Astrocyte (in vitro differentiated cells and primary cell): Measurements from ENCODE around the gene BTBD16. TPM values are rescaled to one million over a fixed set of nuclear protein-coding genes. Genes with fewer than 3 reads are reported as not detected.

Experiments used
- DNase-seq: peaks from one replicate; pipeline ENCODE4 v3.0.0-alpha.2; 2010; ENCODE audit warnings: low read depth
- FAIRE-seq: peaks from 2 replicates; lab custom pipeline; 2011; peaks lifted over from hg19 to GRCh38; lab: Jason Lieb, UNC
- H2AFZ ChIP-seq: 2 replicates; pipeline ENCODE4 v1.6.0; 2012; ENCODE audit warnings: low read depth, low read length, inconsistent platforms
- H3K27ac ChIP-seq: 2 replicates; pipeline ENCODE4 v1.5.1; 2011; ENCODE audit warnings: low read depth, low read length, inconsistent platforms
- H3K27me3 ChIP-seq: 2 replicates; pipeline ENCODE4 v1.6.0; 2011; ENCODE audit warnings: low read length, inconsistent platforms; ENCODE audit not compliant: insufficient read depth
- H3K36me3 ChIP-seq: 2 replicates; pipeline ENCODE4 v1.5.1; 2011; ENCODE audit warnings: low read length, inconsistent platforms; ENCODE audit not compliant: insufficient read depth
- H3K4me1 ChIP-seq: 2 replicates; pipeline ENCODE4 v1.5.1; 2011; ENCODE audit warnings: low read length, inconsistent platforms; ENCODE audit not compliant: insufficient read depth
- H3K4me2 ChIP-seq: 2 replicates; pipeline ENCODE4 v1.6.0; 2012; ENCODE audit warnings: low read length, inconsistent platforms
- H3K4me3 ChIP-seq: 2 replicates; pipeline ENCODE4 v1.5.1; 2011; ENCODE audit warnings: low read depth, mild to moderate bottlenecking, low read length, inconsistent platforms; ENCODE audit not compliant: insufficient read depth
- H3K79me2 ChIP-seq: 2 replicates; pipeline ENCODE4 v1.6.0; 2012; ENCODE audit warnings: mild to moderate bottlenecking, low read length, inconsistent platforms; ENCODE audit not compliant: insufficient read depth
- H3K9ac ChIP-seq: 2 replicates; pipeline ENCODE4 v1.6.0; 2012; ENCODE audit warnings: mild to moderate bottlenecking, low read length, inconsistent platforms
- H3K9me3 ChIP-seq: 2 replicates; pipeline ENCODE4 v1.5.1; 2012; ENCODE audit warnings: low read depth, mild to moderate bottlenecking, low read length, inconsistent platforms; ENCODE audit not compliant: insufficient read depth
- H4K20me1 ChIP-seq: 2 replicates; pipeline ENCODE4 v1.6.0; 2012; ENCODE audit warnings: low read length, inconsistent platforms; ENCODE audit not compliant: insufficient read depth
- H3K27ac Mint-ChIP-seq: one replicate; pipeline ENCODE4 v1.8.0; 2021; ENCODE audit warnings: mild to moderate bottlenecking, mixed read lengths; ENCODE audit not compliant: unreplicated experiment
- H3K27me3 Mint-ChIP-seq: one replicate; pipeline ENCODE4 v1.8.0; 2021; ENCODE audit warnings: low read depth, mixed read lengths; ENCODE audit not compliant: unreplicated experiment
- H3K36me3 Mint-ChIP-seq: one replicate; pipeline ENCODE4 v1.8.0; 2021; ENCODE audit warnings: low read depth, mixed read lengths; ENCODE audit not compliant: unreplicated experiment
- H3K4me1 Mint-ChIP-seq: one replicate; pipeline ENCODE4 v1.8.0; 2021; ENCODE audit warnings: low read depth, mixed read lengths; ENCODE audit not compliant: unreplicated experiment
- H3K4me3 Mint-ChIP-seq: one replicate; pipeline ENCODE4 v1.8.0; 2021; ENCODE audit warnings: mild to moderate bottlenecking, moderate library complexity, mixed read lengths; ENCODE audit not compliant: unreplicated experiment
- H3K9me3 Mint-ChIP-seq: one replicate; pipeline ENCODE4 v1.8.0; 2021; ENCODE audit warnings: mild to moderate bottlenecking, mixed read lengths; ENCODE audit not compliant: unreplicated experiment
- EZH2 ChIP-seq: IDR thresholded peaks from 2 replicates; pipeline ENCODE4 v1.6.1; 2012; ENCODE audit warnings: mild to moderate bottlenecking, low read length, inconsistent platforms; ENCODE audit not compliant: insufficient read depth
- total RNA-seq: library from RNA; stranded (reverse); gene quantifications from 2 replicates; pipeline ENCODE4 v1.2.1, GENCODE V29; 2021
- TF ChIP-seq, protein P1 (sequence below): IDR thresholded peaks from 2 replicates; pipeline ENCODE4 v1.5.1; 2011; ENCODE audit warnings: low read depth, mild to moderate bottlenecking, inconsistent platforms, low read length, moderate library complexity; ENCODE audit not compliant: insufficient read depth

BTBD16 gene
- total RNA-seq, 1 donor from 2014 or later: not detected

DNA sequence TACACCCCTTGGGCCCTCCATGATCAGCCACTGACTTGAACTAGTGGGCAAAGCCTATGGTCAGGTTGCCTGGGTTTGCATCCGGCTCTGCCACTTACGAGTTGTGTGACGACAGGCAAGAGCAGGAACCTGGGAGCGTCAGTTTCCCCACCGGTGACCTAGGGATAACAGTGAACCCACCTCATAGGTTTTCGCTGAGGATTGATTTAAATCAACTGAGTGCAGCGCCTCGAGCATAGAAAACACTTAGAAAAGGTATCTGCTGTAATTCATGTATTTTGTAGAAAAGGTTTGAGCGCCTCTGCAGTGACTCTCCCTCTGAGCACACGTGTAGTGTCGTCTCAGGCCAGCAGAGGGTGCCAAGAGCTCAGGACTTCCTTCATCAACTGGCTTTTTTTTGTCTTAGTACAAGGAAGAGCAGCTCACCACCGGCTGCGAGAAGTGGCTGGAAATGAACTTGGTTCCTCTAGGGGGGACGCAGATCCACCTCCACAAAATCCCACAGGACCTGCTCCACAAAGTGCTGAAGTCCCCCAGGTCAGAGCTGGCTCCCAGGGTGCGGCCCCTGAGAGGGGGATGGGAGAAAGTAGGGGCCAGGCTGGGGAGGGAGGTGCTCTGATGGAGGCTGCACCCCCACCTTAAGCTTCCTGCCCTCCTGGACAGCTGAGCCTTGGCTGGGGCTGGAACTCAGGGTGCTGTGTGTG lies 27.7 kb downstream of the BTBD16 start:
- Histone ChIP-seq H3K27me3 (no peaks in the 10 kb centered on the region), H2AFZ (peak overlapping the region; percentile 61), H3K36me3 (no peaks in the 10 kb centered on the region), H3K9me3 (no peaks in the 10 kb centered on the region), H3K27ac (no peak overlapping the region), H3K79me2 (no peaks in the 10 kb centered on the region), H3K4me3 (no peak overlapping the region), H3K4me1 (peaks cover 13% of the 10 kb centered on the region), H3K9ac (peak overlapping the region; percentile 44), H4K20me1 (no peaks in the 10 kb centered on the region), H3K4me2 (peak overlapping the region; percentile 72)
- H3K4me1 Mint-ChIP-seq: peaks cover 10% of the 10 kb centered on the region
- TF ChIP-seq EZH2: no peak
- TF ChIP-seq, protein P1, sequence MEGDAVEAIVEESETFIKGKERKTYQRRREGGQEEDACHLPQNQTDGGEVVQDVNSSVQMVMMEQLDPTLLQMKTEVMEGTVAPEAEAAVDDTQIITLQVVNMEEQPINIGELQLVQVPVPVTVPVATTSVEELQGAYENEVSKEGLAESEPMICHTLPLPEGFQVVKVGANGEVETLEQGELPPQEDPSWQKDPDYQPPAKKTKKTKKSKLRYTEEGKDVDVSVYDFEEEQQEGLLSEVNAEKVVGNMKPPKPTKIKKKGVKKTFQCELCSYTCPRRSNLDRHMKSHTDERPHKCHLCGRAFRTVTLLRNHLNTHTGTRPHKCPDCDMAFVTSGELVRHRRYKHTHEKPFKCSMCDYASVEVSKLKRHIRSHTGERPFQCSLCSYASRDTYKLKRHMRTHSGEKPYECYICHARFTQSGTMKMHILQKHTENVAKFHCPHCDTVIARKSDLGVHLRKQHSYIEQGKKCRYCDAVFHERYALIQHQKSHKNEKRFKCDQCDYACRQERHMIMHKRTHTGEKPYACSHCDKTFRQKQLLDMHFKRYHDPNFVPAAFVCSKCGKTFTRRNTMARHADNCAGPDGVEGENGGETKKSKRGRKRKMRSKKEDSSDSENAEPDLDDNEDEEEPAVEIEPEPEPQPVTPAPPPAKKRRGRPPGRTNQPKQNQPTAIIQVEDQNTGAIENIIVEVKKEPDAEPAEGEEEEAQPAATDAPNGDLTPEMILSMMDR: peak; percentile 90
- peak; percentile 41 for FAIRE-seq
- H3K36me3 Mint-ChIP-seq: no peaks in the 10 kb centered on the region
- peaks cover 19% of the 10 kb centered on the region for H3K27me3 Mint-ChIP-seq
- H3K27ac Mint-ChIP-seq: no peak overlapping the region
- H3K9me3 Mint-ChIP-seq: peaks cover 3% of the 10 kb centered on the region
- DNase-seq: peak; percentile 40
- no peak overlapping the region for H3K4me3 Mint-ChIP-seq

DNA sequence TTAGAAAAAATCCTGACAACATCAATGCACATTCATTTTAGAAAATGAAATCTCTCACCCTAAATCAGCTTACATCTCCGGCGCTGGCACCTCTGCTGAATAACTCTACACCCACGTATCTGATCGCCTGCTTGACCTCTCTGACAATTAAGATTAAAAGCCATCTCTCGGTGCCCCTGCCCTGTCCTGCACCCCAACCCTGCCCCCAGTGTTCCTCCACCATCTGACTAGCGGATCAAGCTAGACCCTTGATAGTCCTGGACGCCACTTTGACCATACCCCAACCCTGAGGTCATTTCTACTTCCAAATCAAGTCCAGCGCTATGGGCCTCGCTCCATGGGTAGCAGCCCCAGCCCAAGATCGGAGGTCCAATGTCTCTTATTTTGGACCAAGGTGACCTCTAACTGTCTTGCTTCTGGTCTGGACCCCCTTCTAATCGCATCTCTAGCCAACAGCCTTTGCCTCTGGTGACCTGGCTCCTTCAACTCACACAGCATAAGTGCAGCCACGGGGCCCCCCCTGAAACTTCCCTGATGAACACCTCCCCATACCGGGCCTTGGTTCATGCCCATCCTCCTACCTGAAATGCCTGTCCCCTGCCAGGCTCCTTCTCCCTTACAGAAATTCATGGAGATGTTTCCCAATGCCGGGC lies 28.5 kb downstream of the BTBD16 start:
- Mint-ChIP-seq H3K4me3 (no peak overlapping the region), H3K36me3 (peaks cover 3% of the 10 kb centered on the region), H3K4me1 (peaks cover 6% of the 10 kb centered on the region), H3K27me3 (peaks cover 19% of the 10 kb centered on the region), H3K27ac (no peak overlapping the region), H3K9me3 (peaks cover 5% of the 10 kb centered on the region)
- Histone ChIP-seq H3K9ac (no peak overlapping the region), H2AFZ (no peak overlapping the region), H3K9me3 (no peaks in the 10 kb centered on the region), H3K4me3 (no peak overlapping the region), H3K4me1 (peaks cover 13% of the 10 kb centered on the region), H3K4me2 (peak overlapping the region; percentile 72), H3K27me3 (no peaks in the 10 kb centered on the region), H4K20me1 (no peaks in the 10 kb centered on the region), H3K27ac (no peak overlapping the region), H3K36me3 (no peaks in the 10 kb centered on the region), H3K79me2 (no peaks in the 10 kb centered on the region)
- TF ChIP-seq, protein P1: no peak
- TF ChIP-seq EZH2: no peak
- no peak for DNase-seq
- FAIRE-seq: no peak
